KOPT-K1 (cell line): ENCODE data around the gene TEX52.
"Not testable (repeated sequence)": the region's sequence is repeated elsewhere in the genome, so short reads cannot be mapped to it uniquely, and the experiment has no call there.

Experiments
- H3K27ac ChIP-seq: fragments of 200-600 bp; sonication (generic); 2 replicates; pipeline ENCODE4 v1.5.1; 2016; ENCODE audit warnings: antibody characterized with exemption, mild to moderate bottlenecking, low read depth, low read length; ENCODE audit not compliant: poor library complexity, severe bottlenecking
- H3K36me3 ChIP-seq: fragments of 200-600 bp; sonication (generic); 2 replicates; pipeline ENCODE4 v1.5.1; 2017; ENCODE audit warnings: antibody characterized with exemption, mild to moderate bottlenecking, low read length, moderate library complexity; ENCODE audit not compliant: insufficient read depth
- H3K9me3 ChIP-seq: fragments of 200-600 bp; sonication (generic); 2 replicates; pipeline ENCODE4 v1.5.1; 2017; ENCODE audit warnings: antibody characterized with exemption, low read length, mild to moderate bottlenecking; ENCODE audit not compliant: insufficient read depth, poor library complexity, severe bottlenecking

The TEX52 gene

DNA sequence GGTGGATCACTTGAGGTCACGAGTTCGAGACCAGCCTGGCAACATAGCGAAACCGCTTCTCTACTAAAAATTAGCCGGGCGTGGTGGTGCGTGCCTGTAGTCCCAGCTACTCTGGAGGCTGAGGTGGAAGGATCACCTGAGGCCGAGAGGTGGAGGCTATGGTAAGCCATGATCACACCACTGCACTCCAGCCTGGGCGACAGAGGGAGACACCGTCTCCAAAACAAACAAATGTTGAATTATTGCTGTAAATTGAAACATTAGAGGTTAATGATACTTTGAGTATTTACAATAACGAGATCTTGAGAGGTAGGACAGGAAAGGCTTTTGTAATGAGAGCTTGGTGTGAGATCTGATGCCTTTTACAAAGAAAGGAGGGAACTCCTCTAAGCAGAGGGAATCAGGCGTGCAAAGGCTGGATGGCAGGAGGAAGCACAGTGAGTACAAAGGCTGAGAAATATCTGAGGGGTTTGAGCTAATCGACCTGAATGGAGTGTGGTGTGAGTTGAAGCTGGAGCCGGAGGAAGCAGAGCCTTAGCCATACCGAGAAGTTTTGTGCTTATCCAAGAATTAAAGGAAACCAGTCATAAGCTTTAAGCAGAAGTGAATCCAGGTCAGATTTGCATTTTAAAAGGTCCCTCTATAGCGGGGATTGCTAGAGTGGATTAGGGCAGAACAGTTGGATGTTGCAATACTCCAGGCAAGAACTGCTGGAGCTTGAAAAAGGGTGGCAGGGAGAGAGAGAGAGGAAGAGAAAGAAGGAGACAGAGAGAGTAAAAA lies 21.3 kb upstream of the TEX52 start:
- Histone ChIP-seq H3K36me3 (peaks cover 48% of the 10 kb centered on the region), H3K9me3 (no peaks in the 10 kb centered on the region), H3K27ac (peak overlapping the region; percentile 96)

DNA sequence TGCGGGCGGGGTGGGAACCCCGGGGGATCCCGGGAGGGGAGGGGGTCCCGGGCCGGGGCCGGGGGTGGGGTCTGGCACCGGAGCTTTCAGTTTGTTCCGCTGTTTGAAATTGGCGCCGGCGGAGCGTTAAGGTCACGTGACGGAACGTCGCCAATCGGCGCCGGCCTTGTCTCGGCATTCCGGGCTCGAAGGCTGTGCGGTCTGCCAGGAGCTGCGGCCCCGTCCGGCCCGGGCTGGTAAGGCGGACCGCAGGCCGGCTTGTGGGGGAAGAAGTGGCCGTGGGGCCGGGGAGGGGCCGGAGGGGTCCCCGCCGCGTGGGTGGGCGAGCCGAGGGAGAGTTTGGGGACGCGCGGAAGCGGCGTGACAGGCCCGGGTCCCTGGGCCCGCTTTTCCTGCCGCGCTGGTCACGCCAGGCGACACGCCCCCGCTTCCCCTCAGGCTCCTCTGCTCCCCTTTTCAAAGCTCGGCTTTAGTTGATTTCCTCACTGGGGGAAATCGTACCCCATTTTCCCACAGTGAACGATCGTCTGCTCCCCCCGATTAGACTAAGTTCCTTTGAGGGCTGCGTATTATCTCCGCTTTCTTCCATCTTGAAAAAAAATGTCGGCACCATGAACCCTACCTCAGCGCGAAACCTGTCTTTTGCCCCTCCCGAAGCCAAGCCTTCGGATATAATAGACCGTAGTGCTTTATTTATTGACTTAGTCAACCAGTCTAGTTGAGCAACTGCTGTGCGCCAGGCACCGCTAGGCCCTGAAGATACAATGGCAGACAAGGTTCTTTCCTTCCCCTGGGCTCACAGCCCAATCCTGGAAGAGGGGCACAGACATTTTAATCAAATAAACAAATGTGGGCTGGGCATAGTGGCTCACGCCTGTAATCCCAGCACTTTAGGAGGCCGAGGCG lies 20.5 kb upstream of the TEX52 start, which contains the start of the genes FOXM1 and RHNO1:
TSS of gene FOXM1 (minus strand) at position 128 of the 906 bp plus-strand sequence. CDS start 2,696 bp downstream, outside the sequence.
TSS of gene RHNO1 (plus strand) at position 177 of the 906 bp plus-strand sequence. CDS start 8,144 bp downstream, outside the sequence.
- H3K9me3 ChIP-seq: no peaks in the 10 kb centered on the region
- H3K36me3 ChIP-seq: peaks cover 57% of the 10 kb centered on the region
- peak within 1 kb of the TSS; percentile 96 for H3K27ac ChIP-seq

DNA sequence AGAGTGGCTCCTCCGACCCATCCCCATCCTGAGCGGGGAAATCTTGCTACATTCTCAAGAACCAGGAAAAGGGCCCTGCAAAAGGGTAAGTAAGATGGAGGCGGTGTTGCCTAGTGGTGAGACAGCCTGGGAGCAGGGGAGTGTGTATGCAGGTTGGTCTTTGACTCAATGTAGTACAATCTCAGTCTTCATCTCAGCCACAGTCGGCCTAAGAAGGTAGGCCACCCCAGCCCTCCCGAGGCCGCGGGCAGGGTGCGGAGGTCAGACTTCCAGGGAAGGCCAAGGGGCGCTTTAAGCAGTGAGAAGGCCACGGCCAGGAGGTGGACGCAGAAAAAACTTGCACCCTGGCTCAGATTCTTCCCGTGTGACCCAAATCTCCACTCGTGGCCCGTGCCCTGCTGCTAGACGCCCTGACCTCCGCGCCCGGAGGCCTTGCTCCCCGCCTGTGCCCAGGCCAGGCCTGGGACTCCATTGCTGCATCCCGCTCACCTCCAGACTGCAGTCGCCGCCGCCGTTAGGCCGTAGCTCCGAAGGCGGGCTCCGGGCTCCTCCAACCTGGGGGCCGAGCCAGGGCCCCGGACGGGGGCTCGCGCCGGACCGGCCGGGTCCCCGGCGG lies 19.7 kb upstream of the TEX52 start:
- no peaks in the 10 kb centered on the region for H3K9me3 ChIP-seq
- H3K27ac ChIP-seq: peak overlapping the region; percentile 96
- H3K36me3 ChIP-seq: peaks cover 59% of the 10 kb centered on the region

DNA sequence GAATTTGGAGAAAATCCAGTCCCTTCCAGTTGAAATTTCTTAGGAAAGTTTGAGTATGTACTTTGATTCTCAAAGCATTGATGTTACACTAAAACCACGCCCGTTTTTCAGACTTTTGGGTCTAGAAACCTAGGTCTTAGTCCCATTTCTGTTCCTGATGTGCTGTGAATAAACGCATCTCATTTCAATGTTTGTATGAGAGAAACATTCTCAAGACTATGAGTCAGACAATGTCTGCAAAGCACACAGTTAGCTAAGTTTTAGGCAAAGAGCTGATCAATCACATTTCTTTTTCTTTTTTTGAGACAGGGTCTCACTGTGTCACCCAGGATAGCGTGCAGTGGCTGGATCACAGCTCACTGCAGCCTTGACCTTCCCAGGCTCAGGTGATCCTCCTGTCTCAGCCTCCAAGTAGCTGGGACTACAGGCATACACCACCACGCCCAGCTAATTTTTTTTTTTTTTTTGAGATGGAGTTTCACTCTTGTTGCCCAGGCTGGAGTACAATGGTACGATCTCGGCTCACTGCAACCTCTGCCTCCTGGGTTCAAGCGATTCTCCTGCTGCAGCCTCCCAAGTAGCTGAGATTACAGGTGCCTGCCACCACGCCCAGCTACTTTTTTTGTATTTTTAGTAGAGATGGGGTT lies 12.3 kb upstream of the TEX52 start:
- peaks cover 100% of the 10 kb centered on the region for H3K36me3 ChIP-seq
- not testable (repeated sequence) for H3K27ac ChIP-seq, H3K9me3 ChIP-seq

DNA sequence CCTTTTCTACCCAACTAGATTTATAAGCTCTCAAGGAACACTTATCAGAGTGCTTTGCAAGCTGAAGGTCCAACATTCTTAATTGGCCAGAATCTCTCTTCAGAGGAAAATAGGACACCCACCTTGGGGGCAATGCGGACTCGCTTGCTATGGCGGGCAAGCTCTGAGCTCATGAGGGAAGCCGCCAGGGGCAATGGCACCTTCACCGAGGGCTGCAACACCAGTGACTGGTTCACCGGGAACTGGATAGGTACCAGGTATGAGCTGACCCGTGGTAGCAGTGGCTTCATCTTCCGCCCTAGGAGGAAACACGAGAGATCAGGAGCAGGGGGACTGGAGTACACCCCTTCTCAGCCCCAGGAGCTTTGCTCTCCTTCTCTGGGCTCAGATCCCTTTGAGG lies 7.4 kb upstream of the TEX52 start:
- Histone ChIP-seq H3K27ac (no peak overlapping the region), H3K9me3 (no peaks in the 10 kb centered on the region), H3K36me3 (peaks cover 98% of the 10 kb centered on the region)

DNA sequence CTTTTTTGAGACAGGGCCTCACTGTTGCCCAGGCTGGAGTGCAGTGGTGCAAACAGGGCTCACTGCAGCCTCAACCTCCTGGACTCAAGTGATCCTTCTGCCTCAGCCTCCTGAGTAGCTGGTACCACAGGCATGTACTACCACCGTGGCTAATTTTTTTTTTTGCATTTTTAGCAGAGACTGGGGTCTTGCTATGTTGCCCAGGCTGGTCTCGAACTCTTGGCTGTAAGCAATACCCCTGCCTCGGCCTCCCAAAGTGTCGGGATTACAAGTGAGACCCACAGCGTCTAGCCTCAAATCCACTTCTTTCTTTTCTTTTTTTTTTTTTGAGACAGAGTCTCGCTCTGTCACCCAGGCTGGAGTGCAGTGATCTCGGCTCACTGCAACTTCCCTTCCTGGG lies 6.6 kb upstream of the TEX52 start:
- not testable (repeated sequence) for H3K27ac ChIP-seq, H3K9me3 ChIP-seq
- H3K36me3 ChIP-seq: peaks cover 98% of the 10 kb centered on the region

DNA sequence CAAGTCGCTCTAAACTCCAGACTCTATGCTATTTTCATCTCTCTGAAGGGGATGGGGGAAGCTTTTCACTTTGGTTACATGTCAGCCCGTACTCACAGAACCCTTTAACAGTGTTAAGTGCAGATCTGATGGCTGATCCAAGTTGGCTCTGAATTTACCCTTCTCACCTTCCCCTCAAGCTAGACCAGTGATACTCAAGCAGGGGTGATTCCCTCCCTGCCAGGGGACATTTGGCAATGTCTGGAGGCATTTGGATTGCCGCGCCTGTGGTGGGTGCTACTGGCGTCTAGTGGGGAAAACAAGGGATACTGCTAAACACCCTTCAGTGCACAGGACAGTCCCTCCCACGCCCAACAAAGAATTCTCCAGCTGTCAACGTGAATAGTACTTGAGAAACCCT lies 6.0 kb upstream of the TEX52 start:
- no peak overlapping the region for H3K27ac ChIP-seq
- no peaks in the 10 kb centered on the region for H3K9me3 ChIP-seq
- H3K36me3 ChIP-seq: peaks cover 98% of the 10 kb centered on the region

DNA sequence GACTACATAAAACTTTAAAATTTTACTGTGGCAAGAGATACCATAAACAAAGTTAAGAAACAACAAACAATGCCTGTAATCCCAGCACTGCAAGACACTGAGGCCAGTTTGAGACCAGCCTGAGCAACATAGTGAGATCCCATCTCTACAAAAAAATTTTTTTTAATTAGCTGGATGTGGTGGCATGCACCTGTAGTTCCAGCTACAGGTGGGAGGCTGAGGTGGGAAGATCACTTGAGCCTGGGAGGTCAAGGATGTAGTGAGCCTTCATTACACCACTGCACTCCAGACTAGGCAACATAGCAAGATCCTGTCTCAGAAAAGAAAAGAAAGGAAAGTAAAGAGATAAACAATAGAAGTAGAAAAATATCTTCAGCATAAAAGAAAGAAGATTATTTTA lies 3.3 kb upstream of the TEX52 start:
- Histone ChIP-seq H3K36me3 (peaks cover 92% of the 10 kb centered on the region), H3K27ac (no peak overlapping the region), H3K9me3 (no peaks in the 10 kb centered on the region)

DNA sequence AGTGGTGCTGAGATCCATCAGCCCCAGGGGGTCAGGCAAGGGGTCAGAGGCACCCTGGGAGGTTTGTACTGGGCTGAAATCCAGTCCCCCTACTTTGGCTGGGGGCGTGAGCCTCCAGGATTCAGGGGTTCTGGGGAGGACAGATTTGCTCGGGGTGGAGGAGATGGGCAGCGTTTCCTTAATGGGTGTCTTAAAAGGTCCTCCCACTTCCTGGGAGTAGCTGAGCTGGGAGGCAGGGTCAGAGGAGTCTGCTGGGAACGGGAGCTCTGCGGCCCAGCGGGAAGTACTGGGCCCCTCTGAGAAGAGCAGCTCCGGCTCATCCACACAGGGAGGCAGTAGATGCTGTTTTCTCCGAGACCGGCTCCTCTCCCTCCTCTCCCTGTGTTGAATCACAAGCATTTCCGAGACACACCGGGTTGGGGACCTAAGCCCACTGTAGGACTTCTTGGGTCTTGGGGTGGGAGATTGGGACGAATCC lies 2.1 kb upstream of the TEX52 start:
- Histone ChIP-seq H3K27ac (no peak overlapping the region), H3K9me3 (no peaks in the 10 kb centered on the region), H3K36me3 (peaks cover 80% of the 10 kb centered on the region)

DNA sequence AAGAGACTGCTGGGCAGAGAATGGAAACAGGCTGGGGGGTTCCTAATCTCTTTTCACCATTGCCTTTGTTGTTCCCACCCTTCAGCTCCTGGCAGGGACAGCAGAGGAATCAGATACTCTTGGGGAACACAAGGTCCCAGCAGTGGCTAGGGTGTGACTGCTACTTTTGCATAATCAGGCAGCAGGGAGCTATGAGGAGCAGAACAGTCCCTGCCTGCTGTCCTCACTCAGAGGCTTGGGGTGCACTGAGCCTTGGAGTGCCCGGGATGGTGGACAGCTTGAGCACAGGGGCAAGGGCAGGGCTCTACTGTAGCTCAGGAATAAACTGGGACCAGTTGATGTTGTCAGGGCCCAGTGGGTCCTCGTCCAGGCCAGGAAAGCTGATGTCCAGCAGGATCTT lies 1.5 kb upstream of the TEX52 start:
- Histone ChIP-seq H3K36me3 (peaks cover 74% of the 10 kb centered on the region), H3K27ac (no peak overlapping the region), H3K9me3 (no peaks in the 10 kb centered on the region)

DNA sequence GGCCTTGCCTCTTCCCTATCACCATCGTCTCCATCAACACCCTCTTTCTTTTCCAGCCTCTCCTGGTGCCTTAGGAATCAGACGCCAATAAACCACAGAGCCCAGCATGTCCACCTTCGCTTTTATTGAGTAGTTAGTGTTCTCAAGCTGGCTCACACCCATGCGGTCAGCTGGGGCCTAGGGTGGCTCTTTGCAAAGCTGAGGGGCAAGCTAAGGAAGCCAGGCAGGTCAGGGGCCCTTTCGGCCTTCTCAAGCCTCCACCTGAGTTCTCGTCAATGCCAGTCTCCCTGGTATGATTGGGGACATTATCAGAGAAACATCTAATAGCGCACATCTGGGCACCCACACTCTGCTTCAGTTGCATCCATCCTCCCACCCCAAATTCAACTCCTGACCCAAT lies 737 bp upstream of the TEX52 start:
- H3K36me3 ChIP-seq: peaks cover 66% of the 10 kb centered on the region
- no peak overlapping the region for H3K27ac ChIP-seq

DNA sequence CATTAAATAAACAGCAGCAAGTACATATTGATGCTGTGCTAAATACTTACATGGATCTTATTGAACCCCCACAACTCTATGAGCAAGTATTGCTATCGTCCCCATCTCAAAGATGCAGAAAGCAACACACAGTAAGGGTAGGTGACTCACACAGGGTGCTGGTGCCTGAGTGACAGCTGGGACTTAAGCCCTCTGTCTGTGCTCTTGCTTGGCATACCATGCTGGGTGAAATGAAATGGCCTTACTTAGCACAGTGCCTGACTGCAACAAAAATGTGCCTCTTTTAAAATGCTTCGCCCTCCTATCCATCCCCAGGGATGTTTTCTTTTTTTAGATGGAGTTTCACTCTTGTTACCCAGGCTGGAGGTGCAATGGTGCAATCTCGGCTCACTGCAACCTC lies 788 bp downstream of the TEX52 start:
- H3K27ac ChIP-seq: no peak overlapping the region
- peaks cover 58% of the 10 kb centered on the region for H3K36me3 ChIP-seq
- no peaks in the 10 kb centered on the region for H3K9me3 ChIP-seq

More for the DNA sequence above, 737 bp upstream of the TEX52 start:
- H3K9me3 ChIP-seq: no peaks in the 10 kb centered on the region

DNA sequence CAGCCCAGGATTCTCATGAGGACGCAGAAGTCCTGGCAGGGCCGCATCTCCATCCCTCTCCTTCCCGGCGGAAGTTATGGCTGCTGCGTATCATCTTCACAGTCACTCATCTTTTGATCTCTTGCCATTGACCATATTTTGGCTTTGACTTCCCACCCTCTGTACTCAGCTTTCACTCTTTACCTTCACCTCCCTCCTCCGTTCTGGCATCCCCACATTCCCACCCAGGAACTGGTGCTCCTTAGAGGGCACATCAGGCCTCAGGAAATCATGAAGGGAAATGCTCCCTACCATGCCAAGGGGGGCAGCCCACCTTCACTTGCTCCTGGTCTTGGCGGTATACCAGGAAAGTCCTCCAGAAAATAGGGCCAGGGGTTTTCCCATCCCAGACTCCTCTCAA lies 1.3 kb downstream of the TEX52 start:
- H3K36me3 ChIP-seq: peaks cover 53% of the 10 kb centered on the region
- no peaks in the 10 kb centered on the region for H3K9me3 ChIP-seq
- H3K27ac ChIP-seq: no peak overlapping the region

DNA sequence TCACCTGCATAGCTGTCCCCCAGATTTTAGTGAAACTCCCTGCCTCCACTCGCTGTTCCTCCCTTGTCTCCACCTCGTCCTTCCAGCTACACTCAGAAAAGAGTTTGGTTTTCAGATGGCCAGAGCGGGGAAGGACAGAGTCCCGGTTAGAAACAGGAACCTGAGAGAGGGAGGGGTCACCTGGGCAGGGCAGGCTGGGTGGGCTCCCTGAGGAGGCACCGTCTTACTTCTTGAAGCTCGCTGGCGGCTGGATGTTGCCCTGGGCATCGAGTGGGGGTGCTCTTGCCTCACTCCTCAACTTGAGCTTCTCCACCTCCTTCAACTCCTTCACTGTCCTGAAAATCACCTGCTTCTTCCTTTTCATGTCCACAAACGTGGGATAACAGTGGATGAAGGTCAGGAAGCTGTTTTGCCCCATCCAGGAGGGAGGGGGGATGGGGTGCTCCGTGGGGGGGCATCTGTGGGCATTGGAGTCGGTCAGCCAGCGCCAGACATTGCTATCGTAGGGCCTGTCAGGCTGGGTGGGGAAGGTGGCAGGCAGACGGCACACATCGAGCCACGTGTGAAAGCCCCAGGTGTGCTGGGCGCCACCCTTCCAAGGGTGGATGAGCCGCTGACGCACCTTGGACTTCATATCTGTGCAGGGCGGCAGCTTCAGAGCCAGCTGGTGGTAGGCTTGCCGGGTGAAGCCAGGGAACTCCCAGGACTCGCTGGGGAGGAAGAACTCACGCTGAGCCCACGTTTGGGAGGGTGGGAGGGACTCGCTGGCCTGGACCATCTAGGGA lies 2.0 kb downstream of the TEX52 start:
- Histone ChIP-seq H3K27ac (no peak overlapping the region), H3K9me3 (no peaks in the 10 kb centered on the region), H3K36me3 (peaks cover 46% of the 10 kb centered on the region)
